ENCODE results near the gene UCKL1. TPM values are rescaled to one million over a fixed set of nuclear protein-coding genes. Genes with fewer than 3 reads are reported as not detected.
"Not testable (repeated sequence)": the region's sequence is repeated elsewhere in the genome, so short reads cannot be mapped to it uniquely, and the experiment has no call there.

UCKL1 gene
- polyA plus RNA-seq, 4 donors = 37.8 to 53.6 (median 45.0) TPM

DNA sequence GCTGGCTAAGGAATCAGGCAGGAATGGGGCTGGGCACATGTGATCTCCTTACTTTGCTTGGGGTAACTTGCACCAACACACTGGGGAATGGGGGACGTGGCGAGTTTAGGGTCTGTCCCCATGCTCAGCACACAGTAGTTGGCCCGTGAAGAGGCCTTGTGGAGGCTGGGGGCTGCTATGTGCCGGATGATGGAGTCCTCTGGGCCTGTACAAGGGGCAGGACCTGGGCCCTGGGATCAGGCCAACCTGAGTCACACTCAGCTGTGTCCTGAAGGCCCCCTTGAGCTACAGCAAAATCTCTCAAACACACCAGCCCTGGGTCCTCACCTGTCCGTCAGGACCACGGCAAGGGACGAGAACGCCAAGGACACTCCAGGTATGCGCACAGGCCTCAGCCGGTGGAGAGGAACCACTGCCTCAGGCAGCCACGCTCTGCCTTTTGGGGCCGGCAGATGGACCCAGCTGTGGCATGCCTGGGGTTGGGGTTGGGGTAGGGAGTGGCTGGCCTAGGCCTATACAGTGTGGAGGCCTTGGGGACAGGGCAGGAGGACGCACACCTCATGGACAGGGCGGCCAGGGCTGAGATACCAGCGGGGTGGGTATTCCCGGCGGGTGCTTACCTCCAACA lies 11.1 kb downstream of the UCKL1 start:
- DNase-seq (ENCODE audit: low read depth in 4 of 4, low spot score in 3 of 4) = no peak

DNA sequence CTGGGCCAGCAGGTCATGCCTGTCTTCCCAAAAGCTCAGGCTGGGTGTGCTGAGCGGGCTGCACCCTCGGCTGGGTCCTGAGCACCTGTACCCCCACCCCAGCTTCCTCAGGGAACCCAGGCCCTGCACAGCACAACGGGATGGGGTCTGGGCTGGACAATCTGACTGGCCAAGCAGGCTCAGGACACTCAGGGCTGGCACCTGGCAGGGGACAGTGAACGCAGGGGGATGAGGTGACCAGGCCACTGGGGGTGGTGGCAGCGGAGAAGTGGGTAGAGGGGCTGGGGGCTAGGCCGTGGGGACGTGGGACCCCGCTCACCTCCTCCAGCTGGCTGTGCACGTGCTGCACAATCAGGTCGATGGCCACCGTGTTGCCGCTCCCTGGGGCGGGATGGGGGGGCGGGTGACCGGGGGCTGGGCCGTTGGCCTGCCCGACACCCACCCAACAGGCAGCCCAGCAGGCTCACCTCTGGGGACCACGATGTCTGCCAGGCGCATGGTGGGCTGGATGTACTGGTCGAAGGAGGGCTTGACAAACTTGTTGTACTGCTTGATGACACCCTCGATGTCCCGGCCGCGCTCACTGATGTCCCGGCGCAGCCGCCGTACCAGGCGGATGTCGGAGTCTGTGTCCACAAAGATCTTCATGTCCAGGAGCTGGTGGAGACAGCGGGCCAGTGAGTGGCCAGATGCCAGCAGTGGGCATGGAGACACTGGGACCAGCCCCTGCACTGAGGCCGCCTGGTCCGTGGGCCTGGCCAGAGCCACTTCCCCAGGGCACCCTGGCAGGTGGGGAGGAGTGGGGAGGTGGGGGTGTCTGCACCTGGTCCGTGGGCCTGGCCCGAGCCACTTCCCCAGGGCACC lies 11.9 kb downstream of the UCKL1 start:
- DNase-seq (ENCODE audit: low read depth in 4 of 4, low spot score in 3 of 4) = no peak

DNA sequence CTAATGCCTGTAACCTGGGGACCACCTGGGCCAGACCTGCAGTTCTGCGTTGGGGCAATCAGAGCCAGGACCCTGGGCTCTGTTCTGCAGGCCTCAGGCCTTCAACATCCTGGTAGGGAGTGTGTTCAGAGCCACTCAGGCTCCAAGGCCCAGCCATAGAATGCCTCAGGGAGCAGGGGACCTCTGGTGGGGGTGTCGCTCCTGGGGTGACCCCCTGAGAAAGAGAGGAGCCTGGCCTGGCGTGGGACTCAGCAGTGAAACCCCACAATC lies 12.5 kb downstream of the UCKL1 start:
- DNase-seq (ENCODE audit: low read depth in 4 of 4, low spot score in 3 of 4) = no peak

DNA sequence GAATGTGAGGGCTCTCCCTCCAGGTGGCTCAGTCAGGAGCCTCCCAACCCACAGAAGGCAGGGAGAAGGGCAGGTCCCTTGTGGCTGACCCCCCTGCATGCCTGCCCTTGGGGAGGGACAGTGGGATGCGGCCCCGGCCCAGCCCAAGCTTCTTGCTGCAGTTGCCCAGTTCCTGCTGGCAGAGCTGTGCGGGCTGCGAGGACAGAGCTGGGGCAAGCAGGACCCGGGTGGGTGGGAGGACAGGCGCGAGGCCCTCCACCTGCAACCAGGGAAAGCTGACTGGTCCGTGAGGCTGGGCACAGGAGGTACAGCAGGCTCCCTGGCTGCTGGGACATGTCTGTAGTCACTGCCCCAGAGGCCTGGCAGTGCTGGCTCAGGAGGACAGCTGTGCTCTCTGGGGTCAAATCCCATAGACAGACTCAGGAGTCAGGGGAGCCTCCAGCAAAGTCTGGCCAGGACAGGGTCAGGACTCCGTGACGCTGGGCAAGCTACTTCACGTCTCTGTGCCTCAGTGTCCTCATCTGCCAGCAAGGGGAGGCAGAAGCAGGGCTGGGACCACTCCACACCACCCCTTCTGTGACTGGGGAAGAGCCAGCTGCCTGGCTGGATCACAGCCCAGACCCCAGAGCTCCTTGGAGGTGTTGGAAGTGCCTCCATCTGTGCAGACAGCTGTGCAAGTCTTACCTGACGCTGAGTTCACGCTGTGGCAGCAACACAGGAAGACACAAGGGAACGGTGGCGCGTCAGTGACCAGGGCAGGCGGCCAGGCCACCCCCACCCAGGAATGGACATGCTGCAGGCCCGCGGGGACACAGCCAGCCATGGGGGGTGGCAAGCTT lies 13.0 kb downstream of the UCKL1 start:
- DNase-seq (ENCODE audit: low read depth in 4 of 4, low spot score in 3 of 4) = no peak

DNA sequence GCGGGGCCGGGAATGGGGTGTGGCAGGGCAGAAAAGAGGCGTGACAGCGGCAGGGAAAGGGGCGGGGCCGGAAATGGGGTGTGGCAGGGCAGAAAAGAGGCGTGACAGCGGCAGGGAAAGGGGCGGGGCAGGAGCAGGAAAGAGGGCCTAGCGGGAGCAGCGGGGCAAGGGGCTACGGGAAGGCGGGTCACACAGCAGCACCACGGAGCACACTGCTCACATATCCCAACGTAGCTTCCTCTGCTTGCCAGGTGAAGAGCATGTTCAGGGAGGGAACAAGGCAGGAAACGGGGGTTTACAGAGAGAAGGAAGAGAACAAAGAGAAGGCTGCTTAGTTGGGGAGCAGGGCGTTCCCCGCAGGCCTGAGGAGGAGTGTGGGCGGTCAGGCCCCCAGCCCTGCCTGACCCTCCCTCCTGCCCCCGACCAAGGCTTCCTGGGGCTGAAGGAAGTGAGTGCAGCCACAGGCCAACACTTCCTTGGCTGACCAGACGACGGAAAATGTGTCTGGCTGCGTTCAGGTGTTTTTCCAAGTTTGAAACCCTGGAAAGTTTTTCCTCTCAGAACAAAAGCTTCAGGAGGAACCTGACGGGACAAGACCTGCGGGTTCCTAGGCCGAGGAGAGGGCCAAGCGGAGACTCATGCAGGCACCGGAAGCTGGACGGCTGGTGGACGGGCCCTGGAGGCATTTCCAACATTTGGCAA lies 13.8 kb downstream of the UCKL1 start:
- DNase-seq (ENCODE audit: low read depth in 4 of 4, low spot score in 3 of 4) = peak in 1 of 4 donors; percentile 5

DNA sequence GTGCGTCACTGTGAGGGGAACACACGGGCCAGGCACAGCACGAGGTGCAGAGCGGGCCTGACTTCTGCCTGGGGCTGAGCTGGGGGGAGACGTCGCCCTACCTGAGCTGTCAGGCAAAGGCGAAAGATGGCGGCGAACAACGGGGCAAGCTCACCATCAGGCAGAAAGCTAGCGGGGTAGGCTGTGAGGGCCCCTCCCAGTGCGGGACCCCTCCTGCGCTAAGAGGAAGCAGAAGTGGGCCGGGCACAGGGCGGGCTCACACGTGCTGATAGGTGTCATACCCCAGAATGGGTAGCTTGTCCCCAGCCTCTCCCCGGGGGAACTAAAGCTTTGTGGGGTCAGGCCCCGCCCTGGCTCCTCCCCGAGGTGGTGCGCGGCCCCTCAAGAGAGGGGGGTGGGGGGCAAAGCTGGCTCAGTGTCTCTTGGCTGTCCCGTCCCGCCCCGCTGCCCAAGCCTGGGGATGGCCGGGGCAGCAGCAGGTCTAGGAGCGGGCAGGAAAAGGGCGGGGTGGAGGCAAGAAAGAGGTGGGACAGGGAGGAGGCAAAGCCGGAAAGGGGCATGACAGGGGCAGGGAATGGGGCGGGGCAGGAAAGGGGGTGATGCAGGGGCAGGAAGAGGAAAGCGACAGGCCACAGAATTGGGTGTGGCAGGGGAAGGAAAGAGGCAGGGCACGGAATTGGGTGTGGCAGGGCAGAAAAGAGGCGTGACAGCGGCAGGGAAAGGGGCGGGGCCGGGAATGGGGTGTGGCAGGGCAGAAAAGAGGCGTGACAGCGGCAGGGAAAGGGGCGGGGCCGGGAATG lies 14.7 kb downstream of the UCKL1 start:
- no peak for DNase-seq (ENCODE audit: low read depth in 4 of 4, low spot score in 3 of 4)

DNA sequence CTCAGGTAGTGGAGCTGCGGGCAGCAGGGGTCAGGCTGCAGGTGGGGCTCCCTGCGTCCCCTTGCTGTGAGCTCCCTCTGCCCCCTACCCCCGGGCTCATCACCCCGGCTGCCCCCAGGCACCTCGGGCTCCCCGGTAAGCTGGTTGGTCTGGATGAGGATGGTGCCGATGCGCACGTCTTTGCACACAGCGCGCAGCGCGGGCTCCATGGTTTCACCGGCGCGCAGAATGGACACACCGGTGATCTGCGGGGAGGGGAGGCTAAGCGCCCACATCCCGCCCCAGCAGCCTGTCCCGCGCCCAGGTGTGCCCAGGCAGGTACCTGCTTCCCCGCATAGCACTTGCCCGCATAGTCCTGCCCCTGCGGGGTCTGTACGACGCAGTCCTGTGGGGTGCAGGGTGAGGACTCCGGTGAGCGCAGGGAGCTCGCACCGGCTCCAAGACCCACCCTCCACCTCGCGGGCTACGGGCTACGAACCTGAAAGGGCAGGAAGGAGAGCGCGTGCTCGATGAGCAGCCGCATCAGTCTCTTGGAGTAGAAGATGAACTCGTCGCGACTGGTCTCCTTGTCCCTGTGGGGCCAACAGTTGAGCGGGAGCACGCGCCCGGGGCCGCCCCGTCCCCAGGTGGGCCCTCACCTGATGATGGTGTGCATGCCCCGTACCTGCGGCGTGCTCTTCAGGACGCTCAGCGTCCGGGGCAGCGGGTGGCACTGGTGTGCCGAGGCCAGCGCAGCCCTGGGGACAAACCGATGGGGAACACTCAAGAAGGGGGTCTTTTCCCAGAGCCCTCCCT lies 15.5 kb downstream of the UCKL1 start:
- DNase-seq (ENCODE audit: low read depth in 4 of 4, low spot score in 3 of 4) = no peak

DNA sequence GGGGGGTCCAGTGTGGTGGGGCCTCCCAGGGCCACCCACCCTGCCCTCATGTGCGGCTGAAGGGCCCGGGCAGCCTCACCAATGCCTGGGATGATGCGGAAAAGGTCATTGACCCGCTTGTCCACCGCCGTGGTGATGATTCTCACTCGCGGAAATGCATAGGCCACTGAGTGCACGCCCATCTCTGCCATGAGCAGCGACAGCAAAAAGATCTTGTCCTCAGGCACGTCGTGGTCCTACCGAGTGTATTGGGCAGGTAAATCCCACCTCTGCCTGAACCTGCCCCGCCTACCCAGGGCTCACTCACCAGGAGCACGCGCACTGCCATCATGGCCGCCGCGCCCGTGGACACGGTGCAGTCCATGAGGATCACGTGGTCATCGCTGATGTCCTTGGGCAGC lies 16.1 kb downstream of the UCKL1 start:
- no peak for DNase-seq (ENCODE audit: low read depth in 4 of 4, low spot score in 3 of 4)

DNA sequence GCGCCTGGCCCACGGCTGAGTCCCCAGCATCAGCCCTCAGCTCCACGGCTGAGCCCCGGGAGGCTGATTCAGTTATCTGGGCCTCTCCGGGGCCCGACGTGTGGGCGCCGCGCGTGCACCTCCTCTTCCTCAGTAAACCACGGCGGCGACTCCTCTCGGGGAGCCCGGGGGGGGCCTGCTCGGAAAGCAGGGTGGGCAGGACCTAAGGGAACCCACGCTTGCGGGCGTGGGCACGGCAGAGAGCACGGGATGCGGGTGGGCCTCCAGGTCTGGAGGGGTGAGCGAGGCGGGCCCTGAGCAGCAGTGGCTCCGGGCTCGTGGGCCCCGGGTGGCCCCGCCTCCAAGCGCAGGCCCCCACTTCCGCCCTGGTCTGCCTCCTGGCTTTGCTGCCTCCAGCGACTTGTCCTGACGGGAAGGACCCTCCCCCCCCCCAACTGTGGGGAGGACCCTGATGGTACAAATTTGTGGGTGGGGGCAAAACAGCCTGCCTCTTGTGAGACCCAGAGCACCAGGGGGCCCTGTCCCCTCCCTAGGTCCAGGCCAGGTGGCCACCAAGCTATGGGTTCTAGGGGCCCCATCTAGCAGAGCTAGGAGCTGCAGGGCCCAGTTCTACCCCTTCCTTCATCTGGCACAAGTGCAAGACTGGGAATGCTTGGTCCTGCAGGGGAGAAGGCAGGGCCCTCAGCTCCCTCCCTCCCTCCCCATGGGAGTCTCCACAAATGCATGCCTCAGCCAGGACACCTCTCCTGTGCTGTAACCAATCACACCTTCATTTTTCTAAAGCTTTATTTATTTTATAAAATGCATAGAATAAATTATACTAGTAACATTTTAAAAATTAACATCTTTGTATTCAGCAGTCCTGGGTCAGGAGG lies 16.9 kb downstream of the UCKL1 start:
- no peak for DNase-seq (ENCODE audit: low read depth in 4 of 4, low spot score in 3 of 4)

DNA sequence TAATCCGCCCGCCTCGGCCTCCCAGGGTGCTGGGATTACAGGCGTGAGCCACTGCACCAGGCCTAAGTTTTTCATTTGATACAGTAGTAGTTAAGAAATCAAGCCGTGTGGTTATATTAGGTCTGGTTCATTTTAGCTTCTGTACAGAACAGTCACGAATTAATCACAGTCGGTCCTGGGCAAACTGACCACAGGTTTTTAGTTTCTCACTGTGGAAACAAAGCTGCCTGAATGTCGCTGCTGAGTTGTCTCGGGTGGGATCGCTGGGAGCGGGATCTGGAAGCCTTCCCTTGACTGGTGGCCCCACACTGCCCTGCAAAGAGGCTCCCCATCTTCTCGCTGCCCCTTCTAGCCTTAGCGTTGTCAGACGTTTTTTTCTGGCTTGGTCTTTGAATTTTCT lies 18.6 kb downstream of the UCKL1 start:
- no peak for DNase-seq (ENCODE audit: low read depth in 4 of 4, low spot score in 3 of 4)

DNA sequence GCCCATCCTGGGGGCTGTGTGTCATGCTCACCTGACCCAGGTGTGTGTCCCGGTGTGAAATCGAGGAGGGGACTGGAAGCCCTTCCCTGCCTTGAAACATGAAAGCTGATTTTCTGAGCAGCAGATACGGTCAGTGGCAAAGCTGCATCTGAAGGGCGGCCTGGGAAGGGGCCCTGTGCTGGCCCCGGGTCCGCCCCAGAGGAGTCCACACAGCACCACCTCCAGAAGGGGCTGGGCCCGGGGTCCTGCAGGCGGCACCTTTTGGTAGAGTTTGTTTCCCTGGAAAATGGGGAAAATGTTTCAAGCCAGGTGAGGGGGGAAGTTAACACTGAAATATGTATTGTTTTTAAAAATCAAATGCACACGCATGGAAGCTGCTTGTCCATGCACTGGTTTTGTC lies 20.8 kb downstream of the UCKL1 start:
- no peak for DNase-seq (ENCODE audit: low read depth in 4 of 4, low spot score in 3 of 4)

DNA sequence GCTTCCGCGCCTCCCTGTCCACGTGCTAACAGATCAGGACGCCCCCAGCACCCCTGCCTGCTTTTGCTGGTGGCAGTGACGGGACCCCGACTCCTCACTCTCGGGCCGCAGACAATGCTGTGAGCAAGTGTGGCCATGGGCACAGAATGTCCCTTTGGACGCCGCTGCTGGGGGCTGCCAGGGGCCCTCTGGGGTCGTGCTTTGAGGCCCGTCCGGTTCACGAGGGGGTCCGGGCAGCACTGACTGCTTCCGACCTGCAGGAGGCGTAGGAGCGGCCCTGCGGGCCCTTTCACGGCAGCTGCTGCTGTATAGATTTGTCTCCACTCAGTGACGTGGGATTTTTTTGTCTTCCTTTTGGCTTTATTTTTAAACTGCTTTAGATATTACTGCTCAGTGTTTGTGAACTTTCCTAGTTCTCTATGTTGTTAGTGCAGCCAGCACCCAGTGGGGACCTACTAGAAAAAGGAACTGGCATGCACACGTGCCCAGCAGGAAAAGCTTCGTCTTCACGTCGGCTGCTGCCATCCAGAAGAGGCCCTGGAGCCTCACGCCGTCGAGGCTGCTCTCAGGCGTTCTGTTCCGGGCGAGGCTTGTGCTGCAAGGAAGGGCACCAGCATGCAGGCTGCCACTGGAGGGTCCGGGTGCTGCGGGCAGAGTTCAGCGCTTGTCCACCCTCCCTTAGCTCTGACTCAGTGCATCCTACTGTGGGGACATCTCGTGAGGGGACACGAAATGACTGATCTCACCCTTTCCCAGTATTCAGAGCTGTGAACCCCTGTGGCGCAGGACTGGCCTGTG lies 21.7 kb downstream of the UCKL1 start:
- no peak for DNase-seq (ENCODE audit: low read depth in 4 of 4, low spot score in 3 of 4)

DNA sequence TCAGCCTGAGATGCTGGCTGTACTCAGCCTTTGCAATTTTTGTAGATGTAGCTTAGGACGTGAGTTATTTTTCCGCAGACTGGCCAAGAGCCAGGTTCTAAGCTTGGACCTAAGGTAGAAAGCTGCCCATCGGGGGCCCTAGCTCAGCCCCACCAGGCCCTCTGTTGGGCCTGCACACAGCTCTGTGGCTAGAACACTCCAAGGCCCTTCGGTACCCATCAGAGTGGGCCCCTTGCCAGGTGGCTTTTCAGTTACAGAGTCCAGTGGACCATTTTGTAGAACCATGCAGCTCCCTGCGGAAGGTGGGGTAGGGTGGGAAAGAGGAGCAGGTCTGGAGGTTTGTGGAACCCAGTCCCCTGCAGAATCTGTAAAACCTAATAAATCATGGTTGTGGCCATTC lies 22.6 kb downstream of the UCKL1 start:
- no peak for DNase-seq (ENCODE audit: low read depth in 4 of 4, low spot score in 3 of 4)

DNA sequence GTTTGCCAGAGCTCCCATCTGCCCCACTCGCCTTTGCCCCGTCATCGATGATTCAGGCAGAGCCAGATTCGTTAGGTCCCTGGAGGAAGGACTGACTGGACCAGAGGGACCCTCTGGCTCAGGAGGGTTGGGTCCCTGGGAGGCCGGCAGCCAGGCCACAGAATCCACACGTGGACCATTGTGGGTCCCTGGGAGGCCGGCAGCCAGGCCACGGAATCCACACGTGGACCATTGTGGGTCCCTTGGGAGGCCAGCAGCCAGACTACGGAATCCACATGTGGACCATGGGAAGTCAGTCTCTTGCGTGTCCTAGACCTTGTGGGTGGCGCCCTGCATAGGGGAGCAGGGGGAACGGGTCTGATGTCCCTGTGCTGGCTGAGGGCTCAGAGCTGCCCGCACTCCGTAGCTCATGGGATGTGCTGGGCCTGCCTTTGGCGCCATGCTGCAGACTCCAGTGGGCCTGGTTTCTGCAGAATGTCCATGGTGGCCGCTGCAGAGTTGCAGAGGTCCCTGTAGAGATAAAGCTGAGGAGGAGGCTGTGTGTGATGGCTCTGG lies 23.5 kb downstream of the UCKL1 start:
- no peak for DNase-seq (ENCODE audit: low read depth in 4 of 4, low spot score in 3 of 4)

DNA sequence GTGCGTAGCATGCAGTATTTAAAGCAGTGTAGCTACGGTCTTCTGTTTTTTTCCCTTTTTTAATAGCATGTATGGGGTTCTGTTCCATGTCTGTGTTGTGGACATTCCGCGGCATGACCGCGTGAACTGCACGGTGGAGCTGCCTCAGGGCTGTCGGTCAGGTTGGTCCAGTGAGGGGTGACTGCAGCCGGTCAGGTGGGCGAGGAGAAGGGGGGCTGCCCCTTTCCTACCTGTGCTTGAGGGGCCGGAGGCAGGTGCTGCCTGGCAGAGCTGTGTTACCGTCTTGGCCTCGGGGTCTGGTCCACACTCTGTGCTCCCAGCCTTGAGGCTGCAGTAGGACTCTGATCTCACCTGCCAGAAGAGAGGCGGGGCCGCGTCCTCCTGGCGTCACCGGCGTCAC lies 24.5 kb downstream of the UCKL1 start:
- no peak for DNase-seq (ENCODE audit: low read depth in 4 of 4, low spot score in 3 of 4)

DNA sequence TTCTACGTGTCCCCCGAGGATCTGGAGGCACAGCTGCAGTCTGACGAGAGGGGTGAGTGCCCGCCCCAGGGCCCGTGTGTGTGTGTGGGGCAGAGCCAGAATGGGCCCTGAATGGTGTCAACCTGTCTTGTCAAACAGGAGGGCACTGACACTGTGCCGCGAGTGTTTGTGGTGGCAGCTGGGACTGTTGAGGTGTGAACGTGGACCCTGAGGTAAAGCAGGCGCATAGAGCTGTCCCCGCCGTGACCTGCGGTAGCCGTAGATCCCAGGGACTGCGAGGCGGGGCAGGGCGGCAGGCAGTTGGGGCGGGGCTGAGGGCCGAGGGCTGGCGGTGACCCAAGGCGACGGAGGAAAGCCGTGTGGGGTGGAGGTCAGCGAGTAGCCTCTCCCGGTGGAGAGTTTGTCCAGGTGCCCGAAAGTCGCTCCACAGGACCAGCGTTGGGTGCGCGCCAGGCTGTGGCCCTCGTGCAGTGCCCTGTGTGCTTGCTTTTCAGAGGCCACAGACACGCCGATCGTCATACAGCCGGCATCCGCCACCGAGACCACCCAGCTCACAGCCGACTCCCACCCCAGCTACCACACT lies 25.2 kb downstream of the UCKL1 start:
- no peak for DNase-seq (ENCODE audit: low read depth in 4 of 4, low spot score in 3 of 4)

DNA sequence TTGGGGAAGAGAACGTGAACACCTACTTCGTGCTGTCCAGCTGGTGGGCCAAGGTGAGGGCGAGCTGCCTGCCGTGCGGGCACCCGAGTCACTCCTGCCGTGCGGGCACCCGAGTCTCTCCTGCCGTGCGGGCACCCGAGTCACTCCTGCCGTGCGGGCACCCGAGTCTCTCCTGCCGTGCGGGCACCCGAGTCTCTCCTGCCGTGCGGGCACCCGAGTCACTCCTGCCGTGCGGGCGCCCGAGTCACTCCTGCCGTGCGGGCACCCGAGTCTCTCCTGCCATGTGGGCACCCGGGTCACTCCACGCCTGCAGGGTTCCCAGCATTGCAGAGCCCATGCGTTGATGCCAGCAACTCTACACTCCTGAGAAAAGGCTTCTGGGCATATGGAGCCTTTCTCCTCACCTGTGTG lies 26.7 kb downstream of the UCKL1 start:
- DNase-seq (ENCODE audit: low read depth in 4 of 4, low spot score in 3 of 4) = not testable (repeated sequence)

Measured in right renal pelvis (tissue), 4 donors.